Measurements from ENCODE around the gene CPA2.

The CPA2 gene

GRCh38 chr7:130332259-130333053, 65.8 kb downstream of the CPA2 start:
- Histone ChIP-seq H3K9ac (ENCODE audit: low read depth, low read length) (no peak overlapping the region), H3K27me3 (ENCODE audit: control insufficient read depth, insufficient read depth, low read length) (no peaks in the 10 kb centered on the region), H3K36me3 (ENCODE audit: control insufficient read depth, insufficient read depth, low read length) (no peaks in the 10 kb centered on the region), H3K9me3 (ENCODE audit: control insufficient read depth, insufficient read depth, low read length) (no peaks in the 10 kb centered on the region), H3K4me3 (ENCODE audit: low read depth, low read length) (no peak overlapping the region), H3K4me1 (ENCODE audit: control insufficient read depth, insufficient read depth, low read length) (no peaks in the 10 kb centered on the region)

DNA sequence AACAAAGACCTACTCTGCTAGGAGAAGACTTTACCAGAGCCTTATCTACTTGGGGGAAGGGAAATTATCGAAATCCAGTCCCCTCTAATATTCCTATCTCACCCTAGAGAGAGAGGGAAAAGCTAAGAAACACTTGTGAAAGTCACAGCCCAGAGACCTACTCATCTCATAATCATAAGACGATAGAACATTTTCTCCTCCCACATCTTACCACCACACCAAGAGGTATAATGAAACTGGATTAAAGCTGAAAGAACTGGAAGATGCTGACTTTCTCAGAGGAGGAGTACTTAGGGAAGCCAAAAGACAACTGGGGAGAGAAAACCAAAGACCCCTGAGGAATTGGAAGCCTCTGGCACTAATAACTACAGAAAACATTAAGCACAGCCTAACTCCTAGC, 67.2 kb downstream of the CPA2 start:
- Histone ChIP-seq H3K9ac (ENCODE audit: low read depth, low read length) (no peak overlapping the region), H3K4me1 (ENCODE audit: control insufficient read depth, insufficient read depth, low read length) (peaks cover 6% of the 10 kb centered on the region), H3K27me3 (ENCODE audit: control insufficient read depth, insufficient read depth, low read length) (no peaks in the 10 kb centered on the region), H3K36me3 (ENCODE audit: control insufficient read depth, insufficient read depth, low read length) (no peaks in the 10 kb centered on the region), H3K9me3 (ENCODE audit: control insufficient read depth, insufficient read depth, low read length) (no peaks in the 10 kb centered on the region), H3K4me3 (ENCODE audit: low read depth, low read length) (no peak overlapping the region)

- H3K9me3 ChIP-seq (ENCODE audit: control insufficient read depth, insufficient read depth, low read length): no peaks in the 10 kb centered on the region
Measured at GRCh38 chr7:130334274-130334673, 67.6 kb downstream of the CPA2 start.

DNA sequence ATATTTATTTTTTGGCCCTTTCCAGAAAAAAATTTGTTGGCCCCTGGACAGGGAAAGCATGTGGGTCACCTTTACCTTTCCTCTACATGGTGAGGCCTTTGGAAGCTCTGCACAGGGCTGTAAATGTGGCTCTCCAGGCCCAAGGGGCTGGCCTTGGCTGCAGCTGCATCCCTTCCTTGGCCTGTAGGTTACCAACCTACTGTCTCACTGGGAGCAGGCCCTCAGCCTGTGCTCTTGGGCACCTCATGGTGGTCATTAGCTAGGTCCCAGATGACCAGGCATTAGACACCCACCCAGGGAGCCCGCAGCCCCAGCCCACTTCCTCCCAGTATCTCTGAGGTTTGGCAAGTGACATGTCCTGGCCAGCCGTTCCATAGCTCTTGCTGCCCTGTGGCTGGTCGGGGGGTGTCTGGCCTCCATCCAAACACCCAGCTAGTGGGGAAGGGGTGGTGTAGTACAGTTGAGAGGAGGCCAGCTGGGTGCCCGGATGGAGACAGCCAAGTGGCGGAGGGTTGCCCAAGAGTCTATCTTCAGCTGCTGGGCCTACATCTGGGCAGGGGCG, 70.8 kb downstream of the CPA2 start:
- peaks cover 6% of the 10 kb centered on the region for H3K4me1 ChIP-seq (ENCODE audit: control insufficient read depth, insufficient read depth, low read length)
- H3K36me3 ChIP-seq (ENCODE audit: control insufficient read depth, insufficient read depth, low read length): no peaks in the 10 kb centered on the region
- H3K9ac ChIP-seq (ENCODE audit: low read depth, low read length): no peak overlapping the region
- H3K9me3 ChIP-seq (ENCODE audit: control insufficient read depth, insufficient read depth, low read length): no peaks in the 10 kb centered on the region
- H3K4me3 ChIP-seq (ENCODE audit: low read depth, low read length): no peak overlapping the region
- no peaks in the 10 kb centered on the region for H3K27me3 ChIP-seq (ENCODE audit: control insufficient read depth, insufficient read depth, low read length)

More at GRCh38 chr7:130334274-130334673, 67.6 kb downstream of the CPA2 start:
- Histone ChIP-seq H3K9ac (ENCODE audit: low read depth, low read length) (no peak overlapping the region), H3K27me3 (ENCODE audit: control insufficient read depth, insufficient read depth, low read length) (no peaks in the 10 kb centered on the region), H3K4me3 (ENCODE audit: low read depth, low read length) (no peak overlapping the region), H3K36me3 (ENCODE audit: control insufficient read depth, insufficient read depth, low read length) (no peaks in the 10 kb centered on the region), H3K4me1 (ENCODE audit: control insufficient read depth, insufficient read depth, low read length) (peaks cover 6% of the 10 kb centered on the region)

DNA sequence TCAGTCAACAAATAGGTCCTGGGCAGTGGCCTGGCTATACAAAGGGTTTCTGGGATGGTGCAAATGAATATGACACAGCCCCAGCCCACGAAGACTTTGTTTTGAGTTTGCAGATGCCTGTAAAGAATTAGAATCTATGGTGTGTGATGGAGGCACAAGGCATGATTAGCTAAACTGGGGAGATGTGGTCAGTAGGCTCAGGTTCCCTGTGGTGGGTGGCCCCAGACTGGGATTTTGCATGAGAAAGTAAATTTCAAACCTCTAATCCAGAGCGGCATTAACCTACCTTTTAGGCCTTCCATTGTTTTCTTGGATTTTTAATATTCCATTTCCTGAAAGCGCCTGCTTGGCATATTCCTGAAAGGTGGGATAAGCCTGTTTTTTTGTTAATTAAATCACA, 71.6 kb downstream of the CPA2 start:
- peaks cover 6% of the 10 kb centered on the region for H3K4me1 ChIP-seq (ENCODE audit: control insufficient read depth, insufficient read depth, low read length)
- no peak overlapping the region for H3K4me3 ChIP-seq (ENCODE audit: low read depth, low read length)

More for the DNA sequence above, 71.6 kb downstream of the CPA2 start:
- Histone ChIP-seq H3K27me3 (ENCODE audit: control insufficient read depth, insufficient read depth, low read length) (no peaks in the 10 kb centered on the region), H3K36me3 (ENCODE audit: control insufficient read depth, insufficient read depth, low read length) (no peaks in the 10 kb centered on the region), H3K9me3 (ENCODE audit: control insufficient read depth, insufficient read depth, low read length) (no peaks in the 10 kb centered on the region), H3K9ac (ENCODE audit: low read depth, low read length) (no peak overlapping the region)

Data from iPS-15b (cell line).